ENCODE measurements around the gene B3GNT7.
"Not testable (repeated sequence)": the region's sequence is repeated elsewhere in the genome, so short reads cannot be mapped to it uniquely, and the experiment has no call there.

DNA sequence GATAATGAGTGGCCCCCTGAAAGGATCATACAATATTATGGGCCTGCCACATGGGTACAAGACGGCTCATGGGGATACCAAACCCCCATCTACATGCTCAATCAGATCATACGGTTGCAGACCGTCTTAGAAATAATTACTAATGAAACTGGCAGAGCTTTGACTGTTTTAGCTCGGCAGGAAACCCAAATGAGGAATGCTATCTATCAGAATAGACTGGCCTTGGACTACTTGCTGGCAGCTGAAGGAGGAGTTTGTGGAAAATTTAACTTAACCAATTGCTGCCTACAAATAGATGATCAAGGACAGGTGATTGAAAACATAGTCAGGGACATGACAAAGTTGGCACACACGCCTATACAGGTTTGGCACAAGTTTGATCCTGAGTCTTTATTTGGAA, 12.2 kb downstream of the B3GNT7 start:
- TF ChIP-seq, protein P1, sequence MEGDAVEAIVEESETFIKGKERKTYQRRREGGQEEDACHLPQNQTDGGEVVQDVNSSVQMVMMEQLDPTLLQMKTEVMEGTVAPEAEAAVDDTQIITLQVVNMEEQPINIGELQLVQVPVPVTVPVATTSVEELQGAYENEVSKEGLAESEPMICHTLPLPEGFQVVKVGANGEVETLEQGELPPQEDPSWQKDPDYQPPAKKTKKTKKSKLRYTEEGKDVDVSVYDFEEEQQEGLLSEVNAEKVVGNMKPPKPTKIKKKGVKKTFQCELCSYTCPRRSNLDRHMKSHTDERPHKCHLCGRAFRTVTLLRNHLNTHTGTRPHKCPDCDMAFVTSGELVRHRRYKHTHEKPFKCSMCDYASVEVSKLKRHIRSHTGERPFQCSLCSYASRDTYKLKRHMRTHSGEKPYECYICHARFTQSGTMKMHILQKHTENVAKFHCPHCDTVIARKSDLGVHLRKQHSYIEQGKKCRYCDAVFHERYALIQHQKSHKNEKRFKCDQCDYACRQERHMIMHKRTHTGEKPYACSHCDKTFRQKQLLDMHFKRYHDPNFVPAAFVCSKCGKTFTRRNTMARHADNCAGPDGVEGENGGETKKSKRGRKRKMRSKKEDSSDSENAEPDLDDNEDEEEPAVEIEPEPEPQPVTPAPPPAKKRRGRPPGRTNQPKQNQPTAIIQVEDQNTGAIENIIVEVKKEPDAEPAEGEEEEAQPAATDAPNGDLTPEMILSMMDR (IDR thresholded peaks at IDR 0.05; ENCODE audit: insufficient read depth, low read length, poor library complexity, severe bottlenecking) = not testable (repeated sequence)
- TF ChIP-seq EZH2phosphoT487 (conservative IDR thresholded peaks at IDR 0.05; ENCODE audit: low read length) = not testable (repeated sequence)
